B cell (primary cell): ENCODE data around the gene ANKS4B.

Experiments used
- EZH2 ChIP-seq: IDR thresholded peaks from 2 replicates; pipeline ENCODE4 v1.6.1; 2012; ENCODE audit warnings: borderline replicate concordance, low read depth, mild to moderate bottlenecking, moderate library complexity, low read length; ENCODE audit not compliant: insufficient read depth, poor library complexity, severe bottlenecking
- TF ChIP-seq, protein P1 (sequence below): fragments of 200-600 bp; IDR thresholded peaks from one replicate; pipeline ENCODE4 v1.8.0; 2022; ENCODE audit warnings: antibody characterized with exemption, mild to moderate bottlenecking

DNA sequence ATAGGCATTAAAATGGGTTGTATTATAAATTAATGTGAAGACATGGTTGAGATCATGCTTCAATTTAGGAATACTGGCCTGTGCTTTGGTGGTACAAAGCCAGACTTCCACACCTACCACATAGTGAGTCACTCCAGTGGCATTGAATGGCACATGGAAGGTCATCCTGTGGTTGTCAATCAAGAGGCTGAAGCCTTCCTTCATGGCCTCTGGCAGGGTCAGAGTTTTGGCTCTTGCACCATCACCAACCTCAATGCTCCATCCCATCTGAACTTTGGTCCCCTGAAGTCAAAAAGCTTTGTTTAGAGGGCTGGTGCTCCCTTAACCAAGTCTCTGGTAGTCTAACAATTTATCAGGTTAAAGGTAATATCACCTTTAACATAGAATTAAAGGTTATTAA lies 28.2 kb upstream of the ANKS4B start:
- TF ChIP-seq, protein P1, sequence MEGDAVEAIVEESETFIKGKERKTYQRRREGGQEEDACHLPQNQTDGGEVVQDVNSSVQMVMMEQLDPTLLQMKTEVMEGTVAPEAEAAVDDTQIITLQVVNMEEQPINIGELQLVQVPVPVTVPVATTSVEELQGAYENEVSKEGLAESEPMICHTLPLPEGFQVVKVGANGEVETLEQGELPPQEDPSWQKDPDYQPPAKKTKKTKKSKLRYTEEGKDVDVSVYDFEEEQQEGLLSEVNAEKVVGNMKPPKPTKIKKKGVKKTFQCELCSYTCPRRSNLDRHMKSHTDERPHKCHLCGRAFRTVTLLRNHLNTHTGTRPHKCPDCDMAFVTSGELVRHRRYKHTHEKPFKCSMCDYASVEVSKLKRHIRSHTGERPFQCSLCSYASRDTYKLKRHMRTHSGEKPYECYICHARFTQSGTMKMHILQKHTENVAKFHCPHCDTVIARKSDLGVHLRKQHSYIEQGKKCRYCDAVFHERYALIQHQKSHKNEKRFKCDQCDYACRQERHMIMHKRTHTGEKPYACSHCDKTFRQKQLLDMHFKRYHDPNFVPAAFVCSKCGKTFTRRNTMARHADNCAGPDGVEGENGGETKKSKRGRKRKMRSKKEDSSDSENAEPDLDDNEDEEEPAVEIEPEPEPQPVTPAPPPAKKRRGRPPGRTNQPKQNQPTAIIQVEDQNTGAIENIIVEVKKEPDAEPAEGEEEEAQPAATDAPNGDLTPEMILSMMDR: no peak
- no peak for TF ChIP-seq EZH2
